Activated CD8-positive, alpha-beta T cell treated with anti-CD3 and anti-CD28 coated beads for 36 hours (primary cell): ENCODE data around the gene LENEP. TPM values are rescaled to one million over a fixed set of nuclear protein-coding genes. Genes with fewer than 3 reads are reported as not detected.

Experiments
- ATAC-seq: fragments of 200-7000 bp; cut with Tn5 transposase; one replicate; pipeline ENCODE4 v1.10.0; 2021; ENCODE audit warnings: mild to moderate bottlenecking, moderate library complexity
- CTCF ChIA-PET: fragments of 350-600 bp; sonication (Branson Sonifier 250); formaldehyde crosslinking; loops from one replicate; lab custom pipeline; 2021; ENCODE audit warnings: antibody characterized with exemption; lab: Charles Lee
- POLR2A ChIA-PET: fragments of 350-600 bp; sonication (Branson Sonifier 250); formaldehyde crosslinking; loops from one replicate; lab custom pipeline; 2021; ENCODE audit warnings: antibody characterized with exemption; lab: Charles Lee
- DNase-seq: peaks from one replicate; pipeline ENCODE4 v3.0.0-alpha.2; 2020
- H3K27ac Mint-ChIP-seq: one replicate; pipeline ENCODE4 v1.8.0; 2021; ENCODE audit warnings: mild to moderate bottlenecking, mixed read lengths
- H3K27me3 Mint-ChIP-seq: one replicate; pipeline ENCODE4 v1.8.0; 2021; ENCODE audit warnings: mixed read lengths
- H3K36me3 Mint-ChIP-seq: one replicate; pipeline ENCODE4 v1.8.0; 2021; ENCODE audit warnings: low read depth, mixed read lengths
- H3K4me1 Mint-ChIP-seq: one replicate; pipeline ENCODE4 v1.8.0; 2021; ENCODE audit warnings: low read depth, mixed read lengths
- H3K4me3 Mint-ChIP-seq: one replicate; pipeline ENCODE4 v1.8.0; 2021; ENCODE audit warnings: mild to moderate bottlenecking, moderate library complexity, mixed read lengths
- H3K9me3 Mint-ChIP-seq: one replicate; pipeline ENCODE4 v1.8.0; 2021; ENCODE audit warnings: mixed read lengths
- CTCF ChIP-seq: fragments of 200-600 bp; IDR thresholded peaks from one replicate; pipeline ENCODE4 v1.8.0; 2022; ENCODE audit warnings: antibody characterized with exemption, mild to moderate bottlenecking
- intact Hi-C: fragments of 100-400 bp; cut with micrococcal nuclease; formaldehyde crosslinking; loops from one replicate; pipeline ENCODE4 v1.10.0; 2022
- total RNA-seq, 2 experiments: library from RNA; stranded (reverse); gene quantifications; one replicate each; pipeline ENCODE4 v1.2.3, GENCODE V29; 2021

The LENEP gene
- total RNA-seq, 2 experiments from 2014 or later = not detected

GRCh38 chr1:154953611-154954038 is 39.8 kb upstream of the LENEP start:
- H3K9me3 Mint-ChIP-seq = no peaks in the 10 kb centered on the region
- no peaks in the 10 kb centered on the region for H3K27me3 Mint-ChIP-seq
- CTCF ChIA-PET = interaction anchor here (2.6 to 6.7 kb wide), 3 partner anchors 15 to 108 kb away, joined by 8 to 49 read pairs (median 37); partner anchors contain the start of gene PMVK
- no peak overlapping the region for H3K4me3 Mint-ChIP-seq
- peaks cover 69% of the 10 kb centered on the region for H3K4me1 Mint-ChIP-seq
- DNase-seq (no peak), ATAC-seq (no peak)
- no peak for TF ChIP-seq CTCF
- H3K36me3 Mint-ChIP-seq = peaks cover 9% of the 10 kb centered on the region
- intact Hi-C loops = no loop called here
- H3K27ac Mint-ChIP-seq = peak overlapping the region; percentile 97
- POLR2A ChIA-PET = interaction anchor here (1.1 to 3.3 kb wide), 2 partner anchors 18 to 91 kb away, joined by 3 to 11 read pairs; no protein-coding TSS in a partner anchor

GRCh38 chr1:154954541-154954940 is 38.8 kb upstream of the LENEP start:
- H3K36me3 Mint-ChIP-seq = peaks cover 10% of the 10 kb centered on the region
- CTCF ChIA-PET = interaction anchor here (1.6 to 6.7 kb wide), 7 partner anchors 16 to 107 kb away, joined by 3 to 49 read pairs (median 12); partner anchors contain the start of genes ADAM15, PMVK and SHC1

GRCh38 chr1:154955039-154955717 is 38.2 kb upstream of the LENEP start:
- Mint-ChIP-seq H3K27ac (peak overlapping the region; percentile 97), H3K4me1 (peaks cover 70% of the 10 kb centered on the region), H3K27me3 (no peaks in the 10 kb centered on the region), H3K9me3 (no peaks in the 10 kb centered on the region), H3K4me3 (peak overlapping the region; percentile 91), H3K36me3 (peaks cover 13% of the 10 kb centered on the region)
- ATAC-seq (peak; percentile 85), DNase-seq (peak; percentile 94)
- POLR2A ChIA-PET = interaction anchor here (0.9 to 3.3 kb wide), 10 partner anchors 9 to 365 kb away, joined by 3 to 11 read pairs (median 5); partner anchors contain the start of genes FLAD1, PMVK and ZBTB7B
- intact Hi-C loops = no loop called here
- CTCF ChIA-PET = interaction anchor here (0.7 to 6.7 kb wide), 15 partner anchors 15 to 285 kb away, joined by 3 to 49 read pairs (median 4); partner anchors contain the start of genes ADAM15, KRTCAP2, LENEP and PMVK
- TF ChIP-seq CTCF = no peak

More at GRCh38 chr1:154954541-154954940, 38.8 kb upstream of the LENEP start:
- peaks cover 67% of the 10 kb centered on the region for H3K4me1 Mint-ChIP-seq
- H3K4me3 Mint-ChIP-seq = peak overlapping the region; percentile 91
- intact Hi-C loops = no loop called here
- TF ChIP-seq CTCF = no peak
- ATAC-seq (no peak), DNase-seq (no peak)
- POLR2A ChIA-PET = interaction anchor here (1.4 to 3.3 kb wide), 4 partner anchors 18 to 165 kb away, joined by 3 to 11 read pairs (median 7); partner anchors contain the start of genes FLAD1 and PMVK
- H3K27me3 Mint-ChIP-seq = no peaks in the 10 kb centered on the region
- H3K27ac Mint-ChIP-seq = peak overlapping the region; percentile 97
- no peaks in the 10 kb centered on the region for H3K9me3 Mint-ChIP-seq

- ATAC-seq = peak; percentile 49
- Mint-ChIP-seq H3K4me3 (peak within 1 kb of the TSS; percentile 91), H3K27me3 (no peaks in the 10 kb centered on the region), H3K27ac (peak within 1 kb of the TSS; percentile 97), H3K4me1 (peaks cover 69% of the 10 kb centered on the region), H3K9me3 (no peaks in the 10 kb centered on the region), H3K36me3 (peaks cover 13% of the 10 kb centered on the region)
- intact Hi-C loops = no loop called here
- peak; percentile 26 for TF ChIP-seq CTCF
- ChIA-PET POLR2A (interaction anchor here (0.8 to 3.3 kb wide), 13 partner anchors 9 to 366 kb away, joined by 3 to 11 read pairs (median 4); partner anchors contain the start of genes FLAD1, PMVK and ZBTB7B), CTCF (interaction anchor here (0.7 to 6.7 kb wide), 17 partner anchors 15 to 286 kb away, joined by 3 to 49 read pairs (median 4); partner anchors contain the start of genes ADAM15, KRTCAP2, LENEP and PMVK)
- peak; percentile 86 for DNase-seq
These were observed 37.5 kb upstream of the LENEP start, which contains the start of gene PBXIP1 for GRCh38 chr1:154955718-154956543. Gene PBXIP1 (minus strand): TSS chr1:154956099. CDS start chr1:154953721, 2,378 bp downstream.
